Spleen (tissue), 7 donors: ENCODE results near the gene ALKBH2.

Experiments used
- CTCF ChIP-seq, 11 experiments: fragments of 200-600 bp in 7 of 11; fragments of 450-650 bp in 4 of 11; sonication (generic) in 4 of 11; IDR thresholded peaks in 8 of 11; conservative IDR thresholded peaks in 3 of 11; 1 replicate in 7 of 11; 2 replicates in 4 of 11; pipeline versions ENCODE4 v1.4.0 to v1.8.0; 2016 to 2021; ENCODE audit warnings: antibody characterized with exemption in 11 of 11, inconsistent platforms in 4 of 11, mild to moderate bottlenecking in 1 of 11
- POLR2A ChIP-seq, 3 donors: fragments of 450-650 bp; IDR thresholded peaks; one replicate each; pipeline ENCODE4 v1.5.1; 2017; ENCODE audit warnings: antibody characterized with exemption in 3 of 3, mild to moderate bottlenecking in 1 of 3
- donor health status: DM: no; HTN: no; CAD: no; lungs with moderate emphysema.
- donor health status: DM: no; HTN: no; CAD: no.
- donor health status: DM: no; HTN: no; CAD: no.

GRCh38 chr12:109097435-109098182, 4.3 kb upstream of the ALKBH2 start, which contains the start of gene UNG:
- TF ChIP-seq CTCF (IDR thresholded peaks at IDR 0.05 in 8 of 11, conservative IDR thresholded peaks at IDR 0.05 in 3 of 11) (peak in 1 of 11 experiments; percentile 27), POLR2A (IDR thresholded peaks at IDR 0.05) (no peak)
